Measurements from ENCODE around the gene TMEM18.

The TMEM18 gene

DNA sequence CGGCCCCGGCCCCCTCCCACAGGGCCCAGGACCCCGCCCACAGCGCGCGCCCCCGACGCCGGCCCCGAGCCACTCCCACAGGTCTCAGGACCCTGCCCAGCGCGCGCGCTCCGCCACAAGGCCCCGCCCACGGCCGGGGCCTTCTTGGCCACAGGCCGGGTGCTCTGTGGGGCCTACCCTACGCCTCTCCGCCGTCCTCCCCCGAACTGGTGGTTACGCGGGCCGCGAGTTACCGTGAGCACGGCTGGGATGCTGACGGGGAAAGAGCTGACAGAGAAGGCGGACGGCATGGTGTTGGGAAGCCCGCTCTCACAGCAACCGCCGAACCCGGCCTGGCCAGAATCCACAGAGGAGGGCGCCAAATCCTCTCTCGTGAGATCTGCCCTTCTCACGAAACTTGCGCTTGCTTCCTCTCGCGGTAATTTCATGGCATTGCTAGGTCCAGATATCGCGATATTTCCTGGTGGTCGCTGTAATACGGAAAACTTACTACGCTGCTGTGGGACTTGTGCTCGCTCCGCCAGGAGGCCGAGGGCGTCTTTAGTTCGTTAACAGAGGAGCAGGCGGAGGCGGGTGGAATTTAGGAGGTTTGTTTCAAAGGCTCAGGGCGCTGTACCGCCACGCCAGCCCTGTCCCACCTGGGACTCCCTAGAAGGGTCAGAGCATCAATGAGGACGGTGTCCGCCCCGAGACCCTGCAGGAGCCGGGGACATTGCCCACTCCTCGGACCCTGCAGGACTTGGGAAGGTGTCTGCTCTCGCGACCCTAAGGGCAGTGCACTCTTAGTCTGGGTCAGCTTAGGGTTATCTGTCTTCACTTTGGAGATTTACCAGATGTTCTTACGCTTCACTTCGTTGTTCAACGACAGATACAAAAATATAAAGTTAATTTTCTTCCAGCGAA, at the start of gene TMEM18:
TSS of gene TMEM18 (minus strand) at position 351 of the 903 bp plus-strand sequence. CDS start at position 290, 61 bp downstream.
- Histone ChIP-seq H3K27ac (ENCODE audit: extremely low read depth, low read depth, low read length) (peak within 1 kb of the TSS; percentile 100), H3K4me1 (ENCODE audit: control insufficient read depth, insufficient read depth, low read length) (no peaks in the 10 kb centered on the region; the same call in 1 of the 2 replicates)
- TF ChIP-seq ZNF449 (tag by site-specific recombination; IDR thresholded peaks at IDR 0.05), result 0 out of 2 replicates have a peak, but pooled peaks have one; percentile 17
- TF ChIP-seq ZBTB26 (tag by site-specific recombination; optimal IDR thresholded peaks at IDR 0.05), result peak; percentile 84
- no peak for TF ChIP-seq ZNF214 (tag by site-specific recombination; IDR thresholded peaks at IDR 0.05; ENCODE audit: borderline replicate concordance)
- TF ChIP-seq, protein P1, sequence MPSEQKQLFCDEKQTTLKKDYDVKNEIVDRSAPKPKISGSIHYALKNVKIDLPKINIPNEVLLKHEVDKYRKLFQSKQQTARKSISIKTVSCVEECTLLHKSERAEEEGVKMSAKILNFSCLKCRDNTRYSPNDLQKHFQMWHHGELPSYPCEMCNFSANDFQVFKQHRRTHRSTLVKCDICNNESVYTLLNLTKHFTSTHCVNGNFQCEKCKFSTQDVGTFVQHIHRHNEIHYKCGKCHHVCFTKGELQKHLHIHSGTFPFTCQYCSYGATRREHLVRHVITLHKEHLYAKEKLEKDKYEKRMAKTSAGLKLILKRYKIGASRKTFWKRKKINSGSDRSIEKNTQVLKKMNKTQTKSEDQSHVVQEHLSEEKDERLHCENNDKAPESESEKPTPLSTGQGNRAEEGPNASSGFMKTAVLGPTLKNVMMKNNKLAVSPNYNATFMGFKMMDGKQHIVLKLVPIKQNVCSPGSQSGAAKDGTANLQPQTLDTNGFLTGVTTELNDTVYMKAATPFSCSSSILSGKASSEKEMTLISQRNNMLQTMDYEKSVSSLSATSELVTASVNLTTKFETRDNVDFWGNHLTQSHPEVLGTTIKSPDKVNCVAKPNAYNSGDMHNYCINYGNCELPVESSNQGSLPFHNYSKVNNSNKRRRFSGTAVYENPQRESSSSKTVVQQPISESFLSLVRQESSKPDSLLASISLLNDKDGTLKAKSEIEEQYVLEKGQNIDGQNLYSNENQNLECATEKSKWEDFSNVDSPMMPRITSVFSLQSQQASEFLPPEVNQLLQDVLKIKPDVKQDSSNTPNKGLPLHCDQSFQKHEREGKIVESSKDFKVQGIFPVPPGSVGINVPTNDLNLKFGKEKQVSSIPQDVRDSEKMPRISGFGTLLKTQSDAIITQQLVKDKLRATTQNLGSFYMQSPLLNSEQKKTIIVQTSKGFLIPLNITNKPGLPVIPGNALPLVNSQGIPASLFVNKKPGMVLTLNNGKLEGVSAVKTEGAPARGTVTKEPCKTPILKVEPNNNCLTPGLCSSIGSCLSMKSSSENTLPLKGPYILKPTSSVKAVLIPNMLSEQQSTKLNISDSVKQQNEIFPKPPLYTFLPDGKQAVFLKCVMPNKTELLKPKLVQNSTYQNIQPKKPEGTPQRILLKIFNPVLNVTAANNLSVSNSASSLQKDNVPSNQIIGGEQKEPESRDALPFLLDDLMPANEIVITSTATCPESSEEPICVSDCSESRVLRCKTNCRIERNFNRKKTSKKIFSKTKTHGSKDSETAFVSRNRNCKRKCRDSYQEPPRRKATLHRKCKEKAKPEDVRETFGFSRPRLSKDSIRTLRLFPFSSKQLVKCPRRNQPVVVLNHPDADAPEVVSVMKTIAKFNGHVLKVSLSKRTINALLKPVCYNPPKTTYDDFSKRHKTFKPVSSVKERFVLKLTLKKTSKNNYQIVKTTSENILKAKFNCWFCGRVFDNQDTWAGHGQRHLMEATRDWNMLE (tag by site-specific recombination; conservative IDR thresholded peaks at IDR 0.05; ENCODE audit: low read depth), result peak; percentile 62
- TF ChIP-seq YY1 (tag by site-specific recombination; IDR thresholded peaks at IDR 0.05), result peak; percentile 45
- TF ChIP-seq TRIM28 (IDR thresholded peaks at IDR 0.05; ENCODE audit: borderline replicate concordance, low read length), result no peak
- peak; percentile 17; the same call in 1 of the 2 replicates for TF ChIP-seq REST (tag by site-specific recombination; IDR thresholded peaks at IDR 0.05)
- TF ChIP-seq ZNF148 (tag by site-specific recombination; IDR thresholded peaks at IDR 0.05; ENCODE audit: borderline replicate concordance), result no peak
- no peak for TF ChIP-seq ZSCAN23 (tag by site-specific recombination; IDR thresholded peaks at IDR 0.05)
- no peak for TF ChIP-seq ZNF398 (tag by site-specific recombination; IDR thresholded peaks at IDR 0.05)
- TF ChIP-seq ZNF670 (tag by site-specific recombination; IDR thresholded peaks at IDR 0.05; ENCODE audit: low read depth), result no peak
- TF ChIP-seq ZNF704 (tag by site-specific recombination; IDR thresholded peaks at IDR 0.05), result no peak
- TF ChIP-seq ZNF239 (tag by site-specific recombination; IDR thresholded peaks at IDR 0.05), result no peak
- no peak for TF ChIP-seq TCF7L2 (IDR thresholded peaks at IDR 0.05; ENCODE audit: borderline replicate concordance, low read depth, low read length)
- no peak for TF ChIP-seq ZNF274 (IDR thresholded peaks at IDR 0.05; ENCODE audit: low read length)
- no peak for TF ChIP-seq ZNF274 (tag by site-specific recombination; IDR thresholded peaks at IDR 0.05; ENCODE audit: borderline replicate concordance)
- TF ChIP-seq KLF8 (tag by site-specific recombination; IDR thresholded peaks at IDR 0.05), result peak; percentile 79

More for the DNA sequence above, at the start of gene TMEM18:
- Histone ChIP-seq H3K36me3 (ENCODE audit: control insufficient read depth in 2 of 2, insufficient read depth in 1 of 2, low read length in 2 of 2) (peaks cover 0 to 25% of the 10 kb centered on the region in 2 experiments; a peak in 1 of 3 replicates), H3K4me3 (ENCODE audit: low read depth, low read length) (peak within 1 kb of the TSS; percentile 89), H3K9me3 (ENCODE audit: control insufficient read depth, insufficient read depth, low read depth, low read length) (no peaks in the 10 kb centered on the region)
- POLR2A ChIA-PET, result interaction anchor here (0.7 to 1.4 kb wide), 5 partner anchors 10 to 131 kb away, joined by 3 to 6 read pairs (median 3); no protein-coding TSS in a partner anchor
- CTCF ChIA-PET, result interaction anchor here (0.6 kb wide), 1 partner anchor 484 kb away, joined by 3 read pairs; no protein-coding TSS in a partner anchor

Measured in HEK293 (cell line).